HEK293T (cell line): ENCODE data around the gene ASTN2.

Experiments
- ARNT ChIP-seq: fragments of 450-650 bp; IDR thresholded peaks from 2 replicates; pipeline ENCODE4 v1.6.1; 2017; ENCODE audit warnings: mild to moderate bottlenecking
- BHLHE40 ChIP-seq: fragments of 450-650 bp; IDR thresholded peaks from 2 replicates; pipeline ENCODE4 v1.6.1; 2016; ENCODE audit warnings: mild to moderate bottlenecking, moderate library complexity, borderline replicate concordance
- ELF4 ChIP-seq: fragments of 450-650 bp; IDR thresholded peaks from 2 replicates; pipeline ENCODE4 v1.6.1; 2017; ENCODE audit warnings: antibody characterized with exemption
- FOXK2 ChIP-seq: fragments of 450-650 bp; IDR thresholded peaks from 2 replicates; pipeline ENCODE4 v1.6.1; 2016; ENCODE audit warnings: mild to moderate bottlenecking
- FOXM1 ChIP-seq: fragments of 450-650 bp; IDR thresholded peaks from 2 replicates; pipeline ENCODE4 v1.6.1; 2017; ENCODE audit warnings: mild to moderate bottlenecking, borderline replicate concordance
- HDGF ChIP-seq: fragments of 450-650 bp; IDR thresholded peaks from 2 replicates; pipeline ENCODE4 v1.6.1; 2017; ENCODE audit warnings: antibody characterized with exemption, borderline replicate concordance
- L3MBTL2 ChIP-seq: fragments of 450-650 bp; conservative IDR thresholded peaks from 2 replicates; pipeline ENCODE4 v1.6.1; 2016; ENCODE audit warnings: mild to moderate bottlenecking
- LEF1 ChIP-seq: fragments of 450-650 bp; IDR thresholded peaks from 2 replicates; pipeline ENCODE4 v1.6.1; 2017; ENCODE audit warnings: mild to moderate bottlenecking, borderline replicate concordance
- NFRKB ChIP-seq: fragments of 450-650 bp; IDR thresholded peaks from 2 replicates; pipeline ENCODE4 v1.6.1; 2016; ENCODE audit warnings: mild to moderate bottlenecking, moderate library complexity
- SP1 ChIP-seq: fragments of 450-650 bp; IDR thresholded peaks from 2 replicates; pipeline ENCODE4 v1.6.1; 2017
- SUZ12 ChIP-seq: fragments of 450-650 bp; IDR thresholded peaks from 2 replicates; pipeline ENCODE4 v1.6.1; 2016; ENCODE audit warnings: mild to moderate bottlenecking
- TARDBP ChIP-seq: fragments of 450-650 bp; IDR thresholded peaks from 2 replicates; pipeline ENCODE4 v1.6.1; 2016
- ZNF384 ChIP-seq: fragments of 450-650 bp; IDR thresholded peaks from 2 replicates; pipeline ENCODE4 v1.6.1; 2016
- TF ChIP-seq, protein P1 (sequence below): fragments of 450-650 bp; IDR thresholded peaks from 2 replicates; pipeline ENCODE4 v1.6.1; 2016

DNA sequence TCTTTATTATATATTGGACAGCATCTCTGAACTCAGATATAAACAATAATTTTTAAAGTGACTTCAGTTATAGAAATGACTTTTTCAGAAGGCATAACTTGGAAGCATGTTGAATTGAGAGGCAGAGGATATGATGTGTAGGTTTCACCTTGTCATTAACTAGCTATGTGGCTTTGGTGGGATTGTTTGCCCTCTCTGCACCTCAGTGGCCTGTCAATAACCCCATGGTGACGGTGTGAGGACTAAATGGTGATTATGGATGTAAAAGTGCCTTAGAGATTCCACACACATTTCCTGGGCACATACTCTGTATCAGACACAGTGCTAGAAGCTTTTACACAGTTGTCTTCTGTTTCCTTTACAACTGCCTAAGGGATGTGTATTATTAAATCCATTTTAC lies 962.6 kb downstream of the ASTN2 start:
- TF ChIP-seq BHLHE40 (no peak), TARDBP (no peak), FOXK2 (no peak), SP1 (no peak), ELF4 (no peak), FOXM1 (no peak), HDGF (no peak), ZNF384 (no peak), NFRKB (no peak), SUZ12 (no peak), ARNT (no peak), L3MBTL2 (no peak), LEF1 (no peak)
- TF ChIP-seq, protein P1, sequence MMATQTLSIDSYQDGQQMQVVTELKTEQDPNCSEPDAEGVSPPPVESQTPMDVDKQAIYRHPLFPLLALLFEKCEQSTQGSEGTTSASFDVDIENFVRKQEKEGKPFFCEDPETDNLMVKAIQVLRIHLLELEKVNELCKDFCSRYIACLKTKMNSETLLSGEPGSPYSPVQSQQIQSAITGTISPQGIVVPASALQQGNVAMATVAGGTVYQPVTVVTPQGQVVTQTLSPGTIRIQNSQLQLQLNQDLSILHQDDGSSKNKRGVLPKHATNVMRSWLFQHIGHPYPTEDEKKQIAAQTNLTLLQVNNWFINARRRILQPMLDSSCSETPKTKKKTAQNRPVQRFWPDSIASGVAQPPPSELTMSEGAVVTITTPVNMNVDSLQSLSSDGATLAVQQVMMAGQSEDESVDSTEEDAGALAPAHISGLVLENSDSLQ = no peak
